H9 (cell line): ENCODE measurements around the gene MAML1. TPM values are rescaled to one million over a fixed set of nuclear protein-coding genes. Genes with fewer than 3 reads are reported as not detected.

Experiments used
- DNase-seq: peaks from one replicate; pipeline ENCODE4 v3.0.0-alpha.2; 2017
- H2AFZ ChIP-seq: one replicate; pipeline ENCODE4 v1.6.1; 2013; ENCODE audit warnings: mild to moderate bottlenecking, low read length, control low read depth, moderate library complexity
- H2AK5ac ChIP-seq: 2 replicates; pipeline ENCODE4 v1.6.1; 2013; ENCODE audit warnings: low read length, control low read depth, mixed read lengths; ENCODE audit not compliant: insufficient read length
- H2BK120ac ChIP-seq: one replicate; pipeline ENCODE4 v1.6.1; 2013; ENCODE audit warnings: low read depth, mild to moderate bottlenecking, low read length, control low read depth, inconsistent platforms; ENCODE audit not compliant: poor library complexity, severe bottlenecking
- H2BK12ac ChIP-seq: 2 replicates; pipeline ENCODE4 v1.6.1; 2013; ENCODE audit warnings: low read length, control low read depth, mixed read lengths, low read depth; ENCODE audit not compliant: insufficient read length
- H2BK15ac ChIP-seq: 2 replicates; pipeline ENCODE4 v1.6.1; 2013; ENCODE audit warnings: low read depth, low read length, control low read depth
- H2BK20ac ChIP-seq: one replicate; pipeline ENCODE4 v1.6.1; 2013; ENCODE audit warnings: low read depth, mild to moderate bottlenecking, low read length, control low read depth, inconsistent platforms; ENCODE audit not compliant: poor library complexity, severe bottlenecking
- H2BK5ac ChIP-seq: 2 replicates; pipeline ENCODE4 v1.6.1; 2013; ENCODE audit warnings: low read length, control low read depth, mixed read lengths; ENCODE audit not compliant: insufficient read length
- H3K14ac ChIP-seq: 2 replicates; pipeline ENCODE4 v1.6.1; 2013; ENCODE audit warnings: low read length, control low read depth; ENCODE audit not compliant: insufficient read depth
- H3K18ac ChIP-seq: 2 replicates; pipeline ENCODE4 v1.6.1; 2013; ENCODE audit warnings: low read depth, mild to moderate bottlenecking, mixed read lengths, low read length, control low read depth; ENCODE audit not compliant: insufficient read length
- H3K23ac ChIP-seq: 2 replicates; pipeline ENCODE4 v1.6.1; 2013; ENCODE audit warnings: low read length, control low read depth, mixed read lengths, low read depth; ENCODE audit not compliant: insufficient read length
- H3K23me2 ChIP-seq: 2 replicates; pipeline ENCODE4 v1.6.1; 2013; ENCODE audit warnings: low read depth, mild to moderate bottlenecking, mixed read lengths, low read length, control low read depth; ENCODE audit not compliant: insufficient read length, poor library complexity, severe bottlenecking
- H3K27ac ChIP-seq: 2 replicates; pipeline ENCODE4 v1.5.1; 2013; ENCODE audit warnings: low read length, control low read depth, mixed read lengths, low read depth; ENCODE audit not compliant: insufficient read length
- H3K27me3 ChIP-seq: 2 replicates; pipeline ENCODE4 v1.6.1; 2013; ENCODE audit warnings: low read length, control low read depth, inconsistent platforms; ENCODE audit not compliant: insufficient read depth
- H3K4ac ChIP-seq: 2 replicates; pipeline ENCODE4 v1.6.1; 2013; ENCODE audit warnings: low read depth, mild to moderate bottlenecking, control low read depth, inconsistent platforms, low read length, moderate library complexity
- H3K4me1 ChIP-seq: 2 replicates; pipeline ENCODE4 v1.6.1; 2013; ENCODE audit warnings: low read length, control low read depth, inconsistent platforms; ENCODE audit not compliant: insufficient read depth
- H3K4me2 ChIP-seq: 2 replicates; pipeline ENCODE4 v1.6.1; 2013; ENCODE audit warnings: low read length, control low read depth, mixed read lengths; ENCODE audit not compliant: insufficient read length, insufficient read depth
- H3K56ac ChIP-seq: 2 replicates; pipeline ENCODE4 v1.6.1; 2013; ENCODE audit warnings: low read depth, mild to moderate bottlenecking, mixed read lengths, low read length, control low read depth; ENCODE audit not compliant: insufficient read length
- H3K79me1 ChIP-seq: 2 replicates; pipeline ENCODE4 v1.6.1; 2013; ENCODE audit warnings: low read depth, mild to moderate bottlenecking, moderate library complexity, low read length, control low read depth, inconsistent platforms; ENCODE audit not compliant: insufficient read depth, poor library complexity, severe bottlenecking
- H3K79me2 ChIP-seq: 2 replicates; pipeline ENCODE4 v1.6.1; 2013; ENCODE audit warnings: low read length, control low read depth, inconsistent platforms; ENCODE audit not compliant: insufficient read depth
- H3K9ac ChIP-seq: 2 replicates; pipeline ENCODE4 v1.6.1; 2013; ENCODE audit warnings: low read length, control low read depth, mixed read lengths; ENCODE audit not compliant: insufficient read length; ENCODE audit errors: extremely low read depth
- H3K9me3 ChIP-seq: one replicate; pipeline ENCODE4 v1.6.1; 2013; ENCODE audit warnings: low read depth, low read length, inconsistent platforms; ENCODE audit not compliant: control insufficient read depth
- H3T11ph ChIP-seq: one replicate; pipeline ENCODE4 v1.6.1; 2013; ENCODE audit warnings: mild to moderate bottlenecking, low read length, control low read depth, inconsistent platforms
- H4K20me1 ChIP-seq: one replicate; pipeline ENCODE4 v1.6.1; 2013; ENCODE audit not compliant: control insufficient read depth, insufficient read length, insufficient read depth
- H4K5ac ChIP-seq: 2 replicates; pipeline ENCODE4 v1.6.1; 2013; ENCODE audit warnings: low read depth, mild to moderate bottlenecking, mixed read lengths, low read length, control low read depth; ENCODE audit not compliant: insufficient read length
- H4K8ac ChIP-seq: replicated peaks from 2 replicates; pipeline ENCODE4 v1.6.1; 2013; ENCODE audit warnings: low read length, control low read depth, mixed read lengths, low read depth; ENCODE audit not compliant: insufficient read length
- H4K91ac ChIP-seq: 2 replicates; pipeline ENCODE4 v1.6.1; 2013; ENCODE audit warnings: low read depth, mild to moderate bottlenecking, moderate library complexity, mixed read lengths, low read length, control low read depth; ENCODE audit not compliant: insufficient read length
- H3K27ac Mint-ChIP-seq, 3 experiments: 2 replicates in 2 of 3; 3 replicates in 1 of 3; pipeline ENCODE4 v1.8.0; 2020 to 2021; ENCODE audit warnings: mixed read lengths in 3 of 3, mild to moderate bottlenecking in 1 of 3, moderate library complexity in 1 of 3
- H3K27me3 Mint-ChIP-seq: 2 replicates; pipeline ENCODE4 v1.8.0; 2021; ENCODE audit warnings: low read depth, mild to moderate bottlenecking, moderate library complexity, mixed read lengths
- H3K36me3 Mint-ChIP-seq, 3 experiments: 2 replicates in 2 of 3; 3 replicates in 1 of 3; pipeline ENCODE4 v1.8.0; 2020 to 2021; ENCODE audit warnings: low read depth in 3 of 3, mixed read lengths in 3 of 3; ENCODE audit not compliant: insufficient read depth in 1 of 3
- H3K4me1 Mint-ChIP-seq, 2 experiments: 2 replicates each; pipeline ENCODE4 v1.8.0; 2020; ENCODE audit warnings: mixed read lengths in 2 of 2
- H3K4me3 Mint-ChIP-seq, 2 experiments: 2 replicates in 1 of 2; 3 replicates in 1 of 2; pipeline ENCODE4 v1.8.0; 2020 to 2021; ENCODE audit warnings: mild to moderate bottlenecking in 2 of 2, mixed read lengths in 2 of 2, moderate library complexity in 1 of 2
- H3K9me3 Mint-ChIP-seq, 2 experiments: 2 replicates in 1 of 2; 3 replicates in 1 of 2; pipeline ENCODE4 v1.8.0; 2020; ENCODE audit warnings: mild to moderate bottlenecking in 2 of 2, mixed read lengths in 2 of 2, moderate library complexity in 1 of 2
- WGBS: extraction: QIAGEN DNeasy Blood & Tissue Kit; methylation state at CpG from one replicate; pipeline ENCODE4 v1.1.7; 2013; ENCODE audit warnings: missing lambda C conversion rate, low lambda C conversion rate, mixed read lengths; ENCODE audit not compliant: insufficient read length; ENCODE audit errors: extremely low coverage; 5-methylcytosine and 5-hydroxymethylcytosine counted together
- total RNA-seq: library from RNA; stranded (reverse); gene quantifications from 2 replicates; pipeline ENCODE4 v1.2.1, GENCODE V29; 2021
- TF ChIP-seq, protein P1 (sequence below): fragments of 200-600 bp; sonication (generic); conservative IDR thresholded peaks from 3 replicates; pipeline ENCODE4 v1.8.0; 2021; ENCODE audit warnings: antibody characterized with exemption, mild to moderate bottlenecking

Gene MAML1
- total RNA-seq, 1 experiment from 2014 or later, result 50.8 TPM

DNA sequence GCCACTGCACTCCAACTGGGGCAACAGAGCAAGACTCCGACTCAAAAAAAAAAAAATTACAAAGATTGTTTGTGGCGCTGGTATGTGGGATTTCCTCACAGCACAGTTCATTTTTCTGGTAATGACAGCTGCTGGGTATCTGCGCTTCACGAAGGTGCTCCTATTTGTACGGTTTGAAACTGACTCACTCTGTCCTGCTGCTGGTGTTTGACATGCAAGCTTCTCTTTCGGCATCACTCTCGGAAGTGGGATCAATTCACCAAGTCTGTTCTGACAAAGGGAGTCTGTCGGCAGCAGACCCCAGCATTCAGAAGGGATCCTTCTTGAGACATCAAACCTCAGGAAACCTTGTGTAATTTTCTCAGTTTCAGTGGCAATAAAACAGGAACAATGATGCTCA is 26.3 kb downstream of the MAML1 start:
- H3K4me1 Mint-ChIP-seq, result peaks cover 49 to 58% of the 10 kb centered on the region in 2 experiments

More for the DNA sequence above, 26.3 kb downstream of the MAML1 start:
- Histone ChIP-seq H2AK5ac (no peak overlapping the region), H3K18ac (no peak overlapping the region), H2BK20ac (no peak overlapping the region), H3K4me2 (no peak overlapping the region), H4K5ac (no peak overlapping the region), H3K56ac (no peak overlapping the region), H3K79me1 (peaks cover 9% of the 10 kb centered on the region), H2BK120ac (no peak overlapping the region), H4K20me1 (no peaks in the 10 kb centered on the region), H2BK15ac (no peak overlapping the region), H4K8ac (no peak overlapping the region), H3K9me3 (no peaks in the 10 kb centered on the region), H3T11ph (no peak overlapping the region), H3K9ac (no peak overlapping the region), H3K23ac (no peak overlapping the region), H3K14ac (no peak overlapping the region), H4K91ac (no peak overlapping the region), H3K4me1 (peaks cover 9% of the 10 kb centered on the region; the same call in 1 of the 2 replicates), H3K27ac (no peak overlapping the region), H3K23me2 (no peaks in the 10 kb centered on the region), H3K27me3 (no peaks in the 10 kb centered on the region), H2AFZ (no peak overlapping the region), H2BK5ac (no peak overlapping the region), H2BK12ac (no peak overlapping the region), H3K79me2 (peaks cover 15% of the 10 kb centered on the region; the same call in 1 of the 2 replicates), H3K4ac (no peak overlapping the region)
- no peaks in the 10 kb centered on the region; the same call in 1 of the 2 replicates for H3K27me3 Mint-ChIP-seq
- H3K27ac Mint-ChIP-seq, result no peak overlapping the region; a peak in 1 of 7 replicates
- H3K36me3 Mint-ChIP-seq, result peaks cover 2 to 5% (median 2%) of the 10 kb centered on the region in 3 experiments; a peak in 4 of 7 replicates
- TF ChIP-seq, protein P1, sequence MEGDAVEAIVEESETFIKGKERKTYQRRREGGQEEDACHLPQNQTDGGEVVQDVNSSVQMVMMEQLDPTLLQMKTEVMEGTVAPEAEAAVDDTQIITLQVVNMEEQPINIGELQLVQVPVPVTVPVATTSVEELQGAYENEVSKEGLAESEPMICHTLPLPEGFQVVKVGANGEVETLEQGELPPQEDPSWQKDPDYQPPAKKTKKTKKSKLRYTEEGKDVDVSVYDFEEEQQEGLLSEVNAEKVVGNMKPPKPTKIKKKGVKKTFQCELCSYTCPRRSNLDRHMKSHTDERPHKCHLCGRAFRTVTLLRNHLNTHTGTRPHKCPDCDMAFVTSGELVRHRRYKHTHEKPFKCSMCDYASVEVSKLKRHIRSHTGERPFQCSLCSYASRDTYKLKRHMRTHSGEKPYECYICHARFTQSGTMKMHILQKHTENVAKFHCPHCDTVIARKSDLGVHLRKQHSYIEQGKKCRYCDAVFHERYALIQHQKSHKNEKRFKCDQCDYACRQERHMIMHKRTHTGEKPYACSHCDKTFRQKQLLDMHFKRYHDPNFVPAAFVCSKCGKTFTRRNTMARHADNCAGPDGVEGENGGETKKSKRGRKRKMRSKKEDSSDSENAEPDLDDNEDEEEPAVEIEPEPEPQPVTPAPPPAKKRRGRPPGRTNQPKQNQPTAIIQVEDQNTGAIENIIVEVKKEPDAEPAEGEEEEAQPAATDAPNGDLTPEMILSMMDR, result no peak
- H3K9me3 Mint-ChIP-seq, result no peaks in the 10 kb centered on the region
- no CpG with 5 or more reads among the region's 8 CpGs for WGBS
- H3K4me3 Mint-ChIP-seq, result no peak overlapping the region
- no peak for DNase-seq
